GM10248 (cell line): ENCODE measurements around the gene KHSRP.

ENCODE experiments used
- CTCF ChIA-PET: fragments of 300-600 bp; sonication (Branson Sonifier 250); formaldehyde crosslinking; extraction: SDS; loops from one replicate; lab custom pipeline; 2021; ENCODE audit warnings: antibody characterized with exemption; lab: Yijun Ruan, JAX
- POLR2A ChIA-PET: fragments of 350-650 bp; sonication (Branson Sonifier 250); formaldehyde crosslinking; extraction: SDS; loops from one replicate; lab custom pipeline; 2020; ENCODE audit warnings: antibody characterized with exemption; lab: Yijun Ruan, JAX
- DNase-seq: peaks from one replicate; pipeline ENCODE4 v3.0.0; 2012; ENCODE audit errors: extremely low spot score
- TF ChIP-seq, protein P1 (sequence below): IDR thresholded peaks from 2 replicates; pipeline ENCODE4 v1.5.1; 2012; ENCODE audit warnings: mild to moderate bottlenecking, low read depth; ENCODE audit errors: extremely low read depth, missing control alignments, control extremely low read depth

Gene KHSRP, protein sequence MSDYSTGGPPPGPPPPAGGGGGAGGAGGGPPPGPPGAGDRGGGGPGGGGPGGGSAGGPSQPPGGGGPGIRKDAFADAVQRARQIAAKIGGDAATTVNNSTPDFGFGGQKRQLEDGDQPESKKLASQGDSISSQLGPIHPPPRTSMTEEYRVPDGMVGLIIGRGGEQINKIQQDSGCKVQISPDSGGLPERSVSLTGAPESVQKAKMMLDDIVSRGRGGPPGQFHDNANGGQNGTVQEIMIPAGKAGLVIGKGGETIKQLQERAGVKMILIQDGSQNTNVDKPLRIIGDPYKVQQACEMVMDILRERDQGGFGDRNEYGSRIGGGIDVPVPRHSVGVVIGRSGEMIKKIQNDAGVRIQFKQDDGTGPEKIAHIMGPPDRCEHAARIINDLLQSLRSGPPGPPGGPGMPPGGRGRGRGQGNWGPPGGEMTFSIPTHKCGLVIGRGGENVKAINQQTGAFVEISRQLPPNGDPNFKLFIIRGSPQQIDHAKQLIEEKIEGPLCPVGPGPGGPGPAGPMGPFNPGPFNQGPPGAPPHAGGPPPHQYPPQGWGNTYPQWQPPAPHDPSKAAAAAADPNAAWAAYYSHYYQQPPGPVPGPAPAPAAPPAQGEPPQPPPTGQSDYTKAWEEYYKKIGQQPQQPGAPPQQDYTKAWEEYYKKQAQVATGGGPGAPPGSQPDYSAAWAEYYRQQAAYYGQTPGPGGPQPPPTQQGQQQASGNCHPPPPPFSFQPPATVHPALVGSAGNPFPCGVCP

DNA sequence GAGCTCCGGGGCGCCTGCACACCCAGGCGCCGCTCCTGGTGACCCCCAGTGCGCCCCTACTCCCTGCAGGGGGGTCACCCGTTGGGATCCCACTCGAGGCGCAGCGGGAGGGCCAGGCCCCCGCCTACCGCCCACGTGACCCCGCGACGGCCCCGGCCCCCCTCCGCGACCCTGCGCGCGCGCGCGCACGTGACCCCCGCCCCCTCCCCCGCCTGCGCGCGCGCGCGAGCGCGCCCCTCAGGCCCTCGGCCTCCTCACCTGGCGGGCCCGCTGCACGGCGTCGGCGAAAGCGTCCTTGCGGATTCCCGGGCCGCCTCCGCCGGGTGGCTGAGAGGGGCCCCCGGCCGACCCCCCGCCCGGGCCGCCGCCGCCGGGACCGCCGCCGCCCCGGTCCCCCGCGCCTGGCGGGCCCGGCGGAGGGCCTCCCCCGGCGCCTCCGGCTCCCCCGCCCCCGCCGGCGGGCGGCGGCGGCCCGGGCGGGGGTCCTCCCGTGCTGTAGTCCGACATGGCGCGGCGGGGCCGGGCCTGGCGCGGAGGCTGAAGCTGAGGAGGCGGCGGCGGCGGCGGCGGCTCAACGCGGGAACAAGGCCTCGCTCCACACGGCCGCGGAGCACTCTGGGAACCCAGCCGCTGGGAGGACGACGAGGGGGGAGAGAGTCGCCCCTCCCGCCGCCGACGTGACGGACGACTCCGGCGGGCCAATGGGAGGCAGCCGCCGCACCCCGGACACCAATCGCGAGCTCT is at the start of gene KHSRP:
Gene KHSRP (minus strand): TSS at position 617 of the 744 bp plus-strand sequence. CDS start 110 bp downstream, at position 507.
- CTCF ChIA-PET, result interaction anchor here (0.8 to 1.2 kb wide), 4 partner anchors 12 to 440 kb away, joined by 3 read pairs; partner anchors contain the start of gene ALKBH7
- DNase-seq, result no peak
- TF ChIP-seq, protein P1, sequence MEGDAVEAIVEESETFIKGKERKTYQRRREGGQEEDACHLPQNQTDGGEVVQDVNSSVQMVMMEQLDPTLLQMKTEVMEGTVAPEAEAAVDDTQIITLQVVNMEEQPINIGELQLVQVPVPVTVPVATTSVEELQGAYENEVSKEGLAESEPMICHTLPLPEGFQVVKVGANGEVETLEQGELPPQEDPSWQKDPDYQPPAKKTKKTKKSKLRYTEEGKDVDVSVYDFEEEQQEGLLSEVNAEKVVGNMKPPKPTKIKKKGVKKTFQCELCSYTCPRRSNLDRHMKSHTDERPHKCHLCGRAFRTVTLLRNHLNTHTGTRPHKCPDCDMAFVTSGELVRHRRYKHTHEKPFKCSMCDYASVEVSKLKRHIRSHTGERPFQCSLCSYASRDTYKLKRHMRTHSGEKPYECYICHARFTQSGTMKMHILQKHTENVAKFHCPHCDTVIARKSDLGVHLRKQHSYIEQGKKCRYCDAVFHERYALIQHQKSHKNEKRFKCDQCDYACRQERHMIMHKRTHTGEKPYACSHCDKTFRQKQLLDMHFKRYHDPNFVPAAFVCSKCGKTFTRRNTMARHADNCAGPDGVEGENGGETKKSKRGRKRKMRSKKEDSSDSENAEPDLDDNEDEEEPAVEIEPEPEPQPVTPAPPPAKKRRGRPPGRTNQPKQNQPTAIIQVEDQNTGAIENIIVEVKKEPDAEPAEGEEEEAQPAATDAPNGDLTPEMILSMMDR, result no peak
- POLR2A ChIA-PET, result interaction anchor here (0.6 to 1.1 kb wide), 5 partner anchors 52 to 163 kb away, joined by 3 to 5 read pairs (median 4); partner anchors contain the start of genes ALKBH7 and DENND1C

DNA sequence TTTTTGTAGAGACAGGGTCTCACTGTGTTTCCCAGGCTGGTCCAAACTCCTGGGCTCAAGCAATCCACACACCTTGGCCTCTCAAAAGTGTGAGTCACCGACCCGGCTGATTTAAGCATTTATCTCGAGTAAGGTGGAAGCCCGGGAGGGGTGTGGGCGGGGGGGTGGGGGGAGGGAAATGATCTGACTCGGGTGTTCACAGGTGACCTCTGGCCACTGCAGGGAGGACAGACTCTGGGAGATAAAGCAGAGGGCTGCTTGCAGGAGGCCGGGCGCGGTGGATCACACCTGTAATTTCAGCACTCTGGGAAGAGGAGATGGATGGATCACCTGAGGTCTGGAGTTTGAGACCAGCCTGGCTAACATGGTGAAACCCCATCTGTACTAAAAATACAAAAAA is 49.0 kb upstream of the KHSRP start:
- POLR2A ChIA-PET, result interaction anchor here (0.7 kb wide), 1 partner anchor 30 kb away, joined by 3 read pairs; no protein-coding TSS in a partner anchor
- TF ChIP-seq, protein P1, result no peak
- DNase-seq, result no peak
- CTCF ChIA-PET, result no interaction called here

GRCh38 chr19:6472713-6473112 is 48.1 kb upstream of the KHSRP start:
- TF ChIP-seq, protein P1, result no peak
- CTCF ChIA-PET, result interaction anchor here (0.9 to 2.2 kb wide), 6 partner anchors 9 to 403 kb away, joined by 3 to 9 read pairs (median 3); partner anchors contain the start of genes DENND1C and SLC25A23
- POLR2A ChIA-PET, result no interaction called here
- no peak for DNase-seq

- DNase-seq, result no peak
- TF ChIP-seq, protein P1, result no peak
- ChIA-PET POLR2A (no interaction called here), CTCF (interaction anchor here (0.6 to 2.2 kb wide), 2 partner anchors 9 to 347 kb away, joined by 3 to 6 read pairs; no protein-coding TSS in a partner anchor)
These were observed 46.5 kb upstream of the KHSRP start for GRCh38 chr19:6471076-6471475.

DNA sequence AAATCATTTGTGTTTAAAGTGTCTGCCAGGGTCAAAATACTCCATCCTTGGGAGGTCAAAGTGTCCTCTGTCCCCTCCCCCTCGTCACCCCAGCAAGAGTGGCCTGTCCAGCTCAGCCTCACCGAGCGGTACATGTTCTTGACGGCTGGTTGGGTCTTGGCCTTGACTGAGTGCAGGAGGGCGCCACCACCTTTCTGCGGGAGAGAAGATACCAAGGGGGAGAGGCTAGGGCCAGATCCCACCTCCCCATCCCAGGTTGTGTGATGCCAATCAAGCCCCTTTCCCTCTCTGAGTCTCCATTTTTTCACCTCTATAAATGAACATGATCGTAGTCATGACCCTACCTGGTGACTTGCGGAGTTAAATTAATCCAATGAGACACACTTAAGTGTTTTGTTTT is 45.6 kb upstream of the KHSRP start:
- no peak for DNase-seq
- ChIA-PET POLR2A (interaction anchor here (0.7 kb wide), 1 partner anchor 71 kb away, joined by 3 read pairs; no protein-coding TSS in a partner anchor), CTCF (interaction anchor here (0.7 to 1.3 kb wide), 4 partner anchors 11 to 393 kb away, joined by 3 to 4 read pairs (median 4); partner anchors contain the start of genes DENND1C and TUBB4A)
- TF ChIP-seq, protein P1, result no peak

DNA sequence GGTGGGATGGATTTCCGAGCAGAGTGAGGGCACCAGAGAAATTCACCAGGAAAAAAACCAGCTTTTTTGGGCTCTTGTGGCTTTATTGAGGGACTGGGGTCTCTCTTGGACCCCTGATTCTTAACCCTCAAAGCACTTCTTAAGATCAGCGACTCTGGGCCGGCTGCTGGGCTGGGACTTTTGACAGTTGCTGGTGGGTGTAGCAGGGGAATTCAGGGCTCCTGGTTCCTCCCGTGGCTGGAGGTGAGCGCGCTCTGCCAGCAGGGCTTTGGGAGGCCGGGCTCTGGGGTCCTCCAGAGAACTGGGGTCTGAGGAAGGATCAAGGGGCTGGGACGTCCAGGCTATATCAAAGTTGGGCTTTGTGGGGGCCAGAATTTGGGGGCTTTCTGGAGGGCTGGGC is 42.8 kb upstream of the KHSRP start:
- POLR2A ChIA-PET, result no interaction called here
- TF ChIP-seq, protein P1, result no peak
- no peak for DNase-seq
- CTCF ChIA-PET, result interaction anchor here (0.7 to 1.1 kb wide), 2 partner anchors 14 to 18 kb away, joined by 3 read pairs; partner anchors contain the start of gene DENND1C
